Endometrial microvascular endothelial cells (primary cell): Measurements from ENCODE around the gene PCNX1. TPM values are rescaled to one million over a fixed set of nuclear protein-coding genes. Genes with fewer than 3 reads are reported as not detected.
"Not testable (repeated sequence)": the region's sequence is repeated elsewhere in the genome, so short reads cannot be mapped to it uniquely, and the experiment has no call there.

Experiments used
- in situ Hi-C: cut with HindIII; loops from 2 replicates; pipeline ENCODE4 v1.10.0; 2017; ENCODE audit warnings: low sequenced_read_pairs, low pct_unique_long_range_greater_than_20kb; ENCODE audit errors: inconsistent ontology term
- total RNA-seq: library from RNA; depleted of rRNA; stranded (reverse); fragments of >200 nt; gene quantifications from one replicate; pipeline ENCODE4 v1.2.3, GENCODE V29; 2015; ENCODE audit errors: inconsistent ontology term

PCNX1 gene
- total RNA-seq, 1 donor from 2014 or later, result 19.1 TPM

- in situ Hi-C loops, result no loop called here
Measured at GRCh38 chr14:71050227-71050823, 143.1 kb downstream of the PCNX1 start.

GRCh38 chr14:71054706-71055105, 147.4 kb downstream of the PCNX1 start:
- in situ Hi-C loops, result no loop called here

GRCh38 chr14:71056168-71056567, 148.9 kb downstream of the PCNX1 start:
- in situ Hi-C loops, result no loop called here

- in situ Hi-C loops, result no loop called here
Measured at GRCh38 chr14:71060274-71060673, 153.0 kb downstream of the PCNX1 start.

- in situ Hi-C loops, result no loop called here
Measured at GRCh38 chr14:71060825-71061455, 153.7 kb downstream of the PCNX1 start.

GRCh38 chr14:71061458-71061857, 154.2 kb downstream of the PCNX1 start:
- in situ Hi-C loops, result no loop called here

- in situ Hi-C loops, result no loop called here
Measured at GRCh38 chr14:71062581-71063303, 155.5 kb downstream of the PCNX1 start.

- in situ Hi-C loops, result no loop called here
Measured at GRCh38 chr14:71063351-71063750, 156.1 kb downstream of the PCNX1 start.

- in situ Hi-C loops, result not testable (repeated sequence)
Measured at GRCh38 chr14:71064747-71065146, 157.5 kb downstream of the PCNX1 start.

- in situ Hi-C loops, result no loop called here
Measured at GRCh38 chr14:71070169-71070568, 162.9 kb downstream of the PCNX1 start.

GRCh38 chr14:71071042-71071441, 163.8 kb downstream of the PCNX1 start:
- in situ Hi-C loops, result no loop called here

GRCh38 chr14:71076462-71077092, 169.3 kb downstream of the PCNX1 start:
- in situ Hi-C loops, result no loop called here

- in situ Hi-C loops, result no loop called here
Measured at GRCh38 chr14:71078500-71078899, 171.2 kb downstream of the PCNX1 start.

- in situ Hi-C loops, result no loop called here
Measured at GRCh38 chr14:71086567-71086966, 179.3 kb downstream of the PCNX1 start.

GRCh38 chr14:71089971-71090370, 182.7 kb downstream of the PCNX1 start:
- in situ Hi-C loops, result no loop called here

- in situ Hi-C loops, result no loop called here
Measured at GRCh38 chr14:71094722-71095121, 187.5 kb downstream of the PCNX1 start.

GRCh38 chr14:71096947-71097346, 189.7 kb downstream of the PCNX1 start:
- in situ Hi-C loops, result no loop called here

GRCh38 chr14:71103662-71104484, 196.6 kb downstream of the PCNX1 start:
- in situ Hi-C loops, result no loop called here

- in situ Hi-C loops, result no loop called here
Measured at GRCh38 chr14:71105177-71105576, 197.9 kb downstream of the PCNX1 start.
